ENCODE data around the gene NUP88.

Gene NUP88

GRCh38 chr17:5361426-5361825 is 58.0 kb downstream of the NUP88 start:
- no peak for DNase-seq (ENCODE audit: low read depth in 1 of 2, low spot score in 1 of 2)

GRCh38 chr17:5355421-5356129 is 63.9 kb downstream of the NUP88 start:
- DNase-seq (ENCODE audit: low read depth in 1 of 2, low spot score in 1 of 2), result no peak

GRCh38 chr17:5354886-5355415 is 64.5 kb downstream of the NUP88 start:
- DNase-seq (ENCODE audit: low read depth in 1 of 2, low spot score in 1 of 2), result no peak

- no peak for DNase-seq (ENCODE audit: low read depth in 1 of 2, low spot score in 1 of 2)
These were observed 65.2 kb downstream of the NUP88 start for GRCh38 chr17:5354310-5354709.

- DNase-seq (ENCODE audit: low read depth in 1 of 2, low spot score in 1 of 2), result no peak
These were observed 66.7 kb downstream of the NUP88 start for GRCh38 chr17:5352681-5353289.

GRCh38 chr17:5344914-5345313 is 74.5 kb downstream of the NUP88 start:
- no peak for DNase-seq (ENCODE audit: low read depth in 1 of 2, low spot score in 1 of 2)
